ENCODE measurements around the gene UCN2. TPM values are rescaled to one million over a fixed set of nuclear protein-coding genes. Genes with fewer than 3 reads are reported as not detected.
A peak's percentile ranks its signal among the peaks of the same experiment; 100 is the strongest.
"Not testable (repeated sequence)": the region's sequence is repeated elsewhere in the genome, so short reads cannot be mapped to it uniquely, and the experiment has no call there.

Gene UCN2
- total RNA-seq, 1 donor from 2014 or later = 0.21 TPM

- no peak for DNase-seq (ENCODE audit: low spot score)
- no peaks in the 10 kb centered on the region for H3K27me3 Mint-ChIP-seq (ENCODE audit: insufficient read depth)
- H3K4me3 Mint-ChIP-seq = no peak overlapping the region
- no peaks in the 10 kb centered on the region for H3K4me1 Mint-ChIP-seq (ENCODE audit: low read depth)
- H3K9me3 Mint-ChIP-seq = no peaks in the 10 kb centered on the region
- H3K27ac Mint-ChIP-seq = no peak overlapping the region
- intact Hi-C loops (cut with micrococcal nuclease) = no loop called here
- H3K36me3 Mint-ChIP-seq (ENCODE audit: low read depth) = peaks cover 31% of the 10 kb centered on the region
Measured at GRCh38 chr3:48536116-48536515, 27.5 kb downstream of the UCN2 start.

GRCh38 chr3:48535578-48535977, 28.0 kb downstream of the UCN2 start:
- H3K9me3 Mint-ChIP-seq = no peaks in the 10 kb centered on the region
- peaks cover 31% of the 10 kb centered on the region for H3K36me3 Mint-ChIP-seq (ENCODE audit: low read depth)
- no peaks in the 10 kb centered on the region for H3K27me3 Mint-ChIP-seq (ENCODE audit: insufficient read depth)
- no peak overlapping the region for H3K27ac Mint-ChIP-seq
- intact Hi-C loops (cut with micrococcal nuclease) = no loop called here
- no peak overlapping the region for H3K4me3 Mint-ChIP-seq
- no peaks in the 10 kb centered on the region for H3K4me1 Mint-ChIP-seq (ENCODE audit: low read depth)
- DNase-seq (ENCODE audit: low spot score) = no peak

- no peaks in the 10 kb centered on the region for H3K27me3 Mint-ChIP-seq (ENCODE audit: insufficient read depth)
- H3K4me3 Mint-ChIP-seq = no peak overlapping the region
- H3K9me3 Mint-ChIP-seq = no peaks in the 10 kb centered on the region
- H3K4me1 Mint-ChIP-seq (ENCODE audit: low read depth) = no peaks in the 10 kb centered on the region
- no peak overlapping the region for H3K27ac Mint-ChIP-seq
- intact Hi-C loops (cut with micrococcal nuclease) = no loop called here
- peaks cover 24% of the 10 kb centered on the region for H3K36me3 Mint-ChIP-seq (ENCODE audit: low read depth)
- no peak for DNase-seq (ENCODE audit: low spot score)
Measured at GRCh38 chr3:48532977-48533337, 30.6 kb downstream of the UCN2 start.

- Mint-ChIP-seq H3K36me3 (ENCODE audit: low read depth) (peaks cover 23% of the 10 kb centered on the region), H3K4me1 (ENCODE audit: low read depth) (no peaks in the 10 kb centered on the region), H3K9me3 (no peaks in the 10 kb centered on the region), H3K27ac (no peak overlapping the region), H3K27me3 (ENCODE audit: insufficient read depth) (no peaks in the 10 kb centered on the region), H3K4me3 (no peak overlapping the region)
- intact Hi-C loops (cut with micrococcal nuclease) = no loop called here
- no peak for DNase-seq (ENCODE audit: low spot score)
Measured at GRCh38 chr3:48532271-48532976, 31.2 kb downstream of the UCN2 start.

GRCh38 chr3:48530701-48531100, 32.9 kb downstream of the UCN2 start:
- H3K27ac Mint-ChIP-seq; H3K27me3 Mint-ChIP-seq (ENCODE audit: insufficient read depth); H3K4me3 Mint-ChIP-seq; intact Hi-C loops (cut with micrococcal nuclease); H3K4me1 Mint-ChIP-seq (ENCODE audit: low read depth); DNase-seq (ENCODE audit: low spot score); H3K9me3 Mint-ChIP-seq: not testable (repeated sequence)
- peaks cover 32% of the 10 kb centered on the region for H3K36me3 Mint-ChIP-seq (ENCODE audit: low read depth)

- no peak overlapping the region for H3K4me3 Mint-ChIP-seq
- DNase-seq (ENCODE audit: low spot score) = no peak
- no peak overlapping the region for H3K27ac Mint-ChIP-seq
- no peaks in the 10 kb centered on the region for H3K27me3 Mint-ChIP-seq (ENCODE audit: insufficient read depth)
- intact Hi-C loops (cut with micrococcal nuclease) = no loop called here
- H3K9me3 Mint-ChIP-seq = no peaks in the 10 kb centered on the region
- no peaks in the 10 kb centered on the region for H3K4me1 Mint-ChIP-seq (ENCODE audit: low read depth)
- H3K36me3 Mint-ChIP-seq (ENCODE audit: low read depth) = peaks cover 27% of the 10 kb centered on the region
Measured at GRCh38 chr3:48528754-48529153, 34.8 kb downstream of the UCN2 start.

GRCh38 chr3:48528048-48528447, 35.5 kb downstream of the UCN2 start:
- Mint-ChIP-seq H3K4me3 (no peak overlapping the region), H3K27ac (no peak overlapping the region), H3K27me3 (ENCODE audit: insufficient read depth) (no peaks in the 10 kb centered on the region), H3K36me3 (ENCODE audit: low read depth) (peaks cover 29% of the 10 kb centered on the region), H3K4me1 (ENCODE audit: low read depth) (no peaks in the 10 kb centered on the region), H3K9me3 (no peaks in the 10 kb centered on the region)
- no peak for DNase-seq (ENCODE audit: low spot score)
- intact Hi-C loops (cut with micrococcal nuclease) = no loop called here

- intact Hi-C loops (cut with micrococcal nuclease) = no loop called here
- H3K36me3 Mint-ChIP-seq (ENCODE audit: low read depth) = peaks cover 28% of the 10 kb centered on the region
- H3K4me1 Mint-ChIP-seq (ENCODE audit: low read depth) = peaks cover 13% of the 10 kb centered on the region
- no peaks in the 10 kb centered on the region for H3K27me3 Mint-ChIP-seq (ENCODE audit: insufficient read depth)
- no peaks in the 10 kb centered on the region for H3K9me3 Mint-ChIP-seq
- DNase-seq (ENCODE audit: low spot score) = no peak
- no peak overlapping the region for H3K4me3 Mint-ChIP-seq
- no peak overlapping the region for H3K27ac Mint-ChIP-seq
Measured at GRCh38 chr3:48524970-48525369, 38.6 kb downstream of the UCN2 start.

- Mint-ChIP-seq H3K4me3 (no peak overlapping the region), H3K27me3 (ENCODE audit: insufficient read depth) (no peaks in the 10 kb centered on the region), H3K36me3 (ENCODE audit: low read depth) (peaks cover 16% of the 10 kb centered on the region), H3K4me1 (ENCODE audit: low read depth) (peaks cover 45% of the 10 kb centered on the region), H3K9me3 (no peaks in the 10 kb centered on the region), H3K27ac (no peak overlapping the region)
- intact Hi-C loops (cut with micrococcal nuclease) = no loop called here
- no peak for DNase-seq (ENCODE audit: low spot score)
Measured at GRCh38 chr3:48521635-48522034, 41.9 kb downstream of the UCN2 start.

- H3K9me3 Mint-ChIP-seq = no peaks in the 10 kb centered on the region
- DNase-seq (ENCODE audit: low spot score) = no peak
- no peaks in the 10 kb centered on the region for H3K27me3 Mint-ChIP-seq (ENCODE audit: insufficient read depth)
- H3K27ac Mint-ChIP-seq = peak overlapping the region; percentile 6
- H3K36me3 Mint-ChIP-seq (ENCODE audit: low read depth) = peaks cover 6% of the 10 kb centered on the region
- peaks cover 67% of the 10 kb centered on the region for H3K4me1 Mint-ChIP-seq (ENCODE audit: low read depth)
- H3K4me3 Mint-ChIP-seq = no peak overlapping the region
- intact Hi-C loops (cut with micrococcal nuclease) = no loop called here
Measured at GRCh38 chr3:48519277-48519643, 44.3 kb downstream of the UCN2 start.

- no peaks in the 10 kb centered on the region for H3K9me3 Mint-ChIP-seq
- H3K36me3 Mint-ChIP-seq (ENCODE audit: low read depth) = peaks cover 6% of the 10 kb centered on the region
- peaks cover 72% of the 10 kb centered on the region for H3K4me1 Mint-ChIP-seq (ENCODE audit: low read depth)
- intact Hi-C loops (cut with micrococcal nuclease) = no loop called here
- no peaks in the 10 kb centered on the region for H3K27me3 Mint-ChIP-seq (ENCODE audit: insufficient read depth)
- no peak overlapping the region for H3K4me3 Mint-ChIP-seq
- H3K27ac Mint-ChIP-seq = peak overlapping the region; percentile 6
- DNase-seq (ENCODE audit: low spot score) = no peak
Measured at GRCh38 chr3:48518638-48519276, 44.8 kb downstream of the UCN2 start.

GRCh38 chr3:48518069-48518468, 45.5 kb downstream of the UCN2 start:
- Mint-ChIP-seq H3K9me3 (no peaks in the 10 kb centered on the region), H3K4me3 (no peak overlapping the region), H3K36me3 (ENCODE audit: low read depth) (peaks cover 3% of the 10 kb centered on the region), H3K27me3 (ENCODE audit: insufficient read depth) (no peaks in the 10 kb centered on the region), H3K27ac (no peak overlapping the region), H3K4me1 (ENCODE audit: low read depth) (peaks cover 74% of the 10 kb centered on the region)
- DNase-seq (ENCODE audit: low spot score) = no peak
- intact Hi-C loops (cut with micrococcal nuclease) = no loop called here

- Mint-ChIP-seq H3K9me3 (no peaks in the 10 kb centered on the region), H3K36me3 (ENCODE audit: low read depth) (no peaks in the 10 kb centered on the region), H3K27me3 (ENCODE audit: insufficient read depth) (no peaks in the 10 kb centered on the region), H3K4me3 (peak overlapping the region; percentile 42), H3K27ac (no peak overlapping the region), H3K4me1 (ENCODE audit: low read depth) (peaks cover 64% of the 10 kb centered on the region)
- intact Hi-C loops (cut with micrococcal nuclease) = no loop called here
- DNase-seq (ENCODE audit: low spot score) = no peak
Measured at GRCh38 chr3:48516571-48516970, 47.0 kb downstream of the UCN2 start.

Data from activated T-helper 1 cell treated with anti-CD3 and anti-CD28 coated beads, Interleukin-12 subunit alpha, Interleukin-12 subunit beta, Interleukin-2, Interleukin-4 antibody, amounts not matched to agents 30 ng/mL and 10 ng/mL and 1 ng/mL, durations not matched to agents 14 hours and 24 hours and 36 hours (primary cell).